Breast epithelium (tissue), 4 donors: ENCODE results near the gene GDA. TPM values are rescaled to one million over a fixed set of nuclear protein-coding genes. Genes with fewer than 3 reads are reported as not detected.
A peak's percentile ranks its signal among the peaks of the same experiment; 100 is the strongest.

ENCODE experiments used
- DNase-seq, 2 donors: peaks; one replicate each; pipeline ENCODE4 v3.0.0-alpha.2; 2019; ENCODE audit warnings: low spot score in 2 of 2
- H3K27ac ChIP-seq, 2 donors: fragments of 200-600 bp; sonication (generic) in 1 of 2; one replicate each; pipeline ENCODE4 v1.5.1; 2016 to 2019; ENCODE audit warnings: mild to moderate bottlenecking in 1 of 2
- H3K27me3 ChIP-seq, 2 donors: fragments of 200-600 bp; sonication (generic) in 1 of 2; one replicate each; pipeline versions ENCODE4 v1.5.1 to v1.6.0; 2017 to 2019; ENCODE audit warnings: control low read depth in 1 of 2, mild to moderate bottlenecking in 1 of 2
- H3K36me3 ChIP-seq: fragments of 200-600 bp; one replicate; pipeline ENCODE4 v1.5.1; 2019
- H3K4me1 ChIP-seq, 2 donors: fragments of 200-600 bp; sonication (generic); one replicate each; pipeline ENCODE4 v1.5.1; 2016 to 2019; ENCODE audit warnings: control low read depth in 1 of 2
- H3K4me3 ChIP-seq, 3 donors: fragments of 200-600 bp; sonication (generic); 1 replicate in 2 of 3; 2 replicates in 1 of 3; pipeline ENCODE4 v1.5.1; 2016 to 2019; ENCODE audit warnings: mild to moderate bottlenecking in 3 of 3, moderate library complexity in 2 of 3
- H3K9me3 ChIP-seq, 2 donors: fragments of 200-600 bp; sonication (generic) in 1 of 2; one replicate each; pipeline ENCODE4 v1.5.1; 2016 to 2019; ENCODE audit warnings: control low read depth in 1 of 2
- POLR2A ChIP-seq: fragments of 450-650 bp; IDR thresholded peaks from one replicate; pipeline ENCODE4 v1.6.1; 2016; ENCODE audit warnings: antibody characterized with exemption, mild to moderate bottlenecking, moderate library complexity
- POLR2AphosphoS5 ChIP-seq, 3 donors: sonication (generic); formaldehyde crosslinking; IDR thresholded peaks; one replicate each; pipeline ENCODE4 v1.6.1; 2017; ENCODE audit warnings: antibody characterized with exemption in 3 of 3
- intact Hi-C: fragments of 100-400 bp; cut with DNase I; formaldehyde crosslinking; loops from one replicate; pipeline ENCODE4 v1.15.1; 2023; ENCODE audit warnings: low total_unique reads
- total RNA-seq, 3 donors: library from RNA; depleted of rRNA; stranded (reverse); fragments of >200 nt; gene quantifications; one replicate each; pipeline ENCODE4 v1.1.0, GENCODE V29; 2016
- TF ChIP-seq, protein P1 (sequence below), 3 donors: fragments of 450-650 bp; IDR thresholded peaks; one replicate each; pipeline ENCODE4 v1.5.1; 2016 to 2017; ENCODE audit warnings: antibody characterized with exemption in 3 of 3, mild to moderate bottlenecking in 3 of 3, moderate library complexity in 3 of 3

The GDA gene
- total RNA-seq: 1 to 10 TPM in 2 of 3 donors, not detected in 1; 1.3 to 3.0 TPM

DNA sequence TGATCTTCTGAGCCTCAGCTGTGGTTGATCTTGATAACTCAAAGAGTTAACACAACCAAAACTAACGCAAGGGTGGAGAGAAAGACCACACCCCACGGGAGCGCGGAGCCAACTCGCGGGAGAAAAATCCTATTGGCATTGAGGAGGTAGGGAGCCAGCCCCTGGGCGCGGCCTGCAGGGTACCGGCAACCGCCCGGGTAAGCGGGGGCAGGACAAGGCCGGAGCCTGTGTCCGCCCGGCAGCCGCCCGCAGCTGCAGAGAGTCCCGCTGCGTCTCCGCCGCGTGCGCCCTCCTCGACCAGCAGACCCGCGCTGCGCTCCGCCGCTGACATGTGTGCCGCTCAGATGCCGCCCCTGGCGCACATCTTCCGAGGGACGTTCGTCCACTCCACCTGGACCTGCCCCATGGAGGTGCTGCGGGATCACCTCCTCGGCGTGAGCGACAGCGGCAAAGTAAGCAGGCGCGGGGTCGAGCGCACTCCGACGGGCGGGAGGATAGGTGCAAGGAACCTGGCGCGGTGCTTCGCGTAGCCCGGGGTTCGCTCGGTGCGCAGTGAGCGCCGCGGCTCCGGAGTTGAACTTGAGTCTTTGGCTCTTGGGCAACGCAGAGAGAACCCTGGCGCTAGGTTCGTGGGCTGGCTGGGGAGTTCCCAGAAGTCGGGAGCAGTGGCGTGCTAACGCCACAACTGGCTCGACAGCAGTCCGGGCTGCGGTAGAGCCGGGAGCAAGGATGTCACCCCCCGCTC lies at the start of gene GDA:
GDA (plus strand) TSS at position 210 of the 745 bp plus-strand sequence; CDS start at position 330, 120 bp downstream.
- Histone ChIP-seq H3K27ac (no peak within 1 kb of the TSS), H3K4me1 (no peaks in the 10 kb centered on the region), H3K4me3 (peak within 1 kb of the TSS in 2 of 3 donors; percentile 11 to 29), H3K36me3 (no peaks in the 10 kb centered on the region), H3K9me3 (no peaks in the 10 kb centered on the region), H3K27me3 (peaks cover 0 to 31% of the 10 kb centered on the region in 2 donors)
- DNase-seq: no peak
- intact Hi-C loops: no loop called here
- TF ChIP-seq, protein P1, sequence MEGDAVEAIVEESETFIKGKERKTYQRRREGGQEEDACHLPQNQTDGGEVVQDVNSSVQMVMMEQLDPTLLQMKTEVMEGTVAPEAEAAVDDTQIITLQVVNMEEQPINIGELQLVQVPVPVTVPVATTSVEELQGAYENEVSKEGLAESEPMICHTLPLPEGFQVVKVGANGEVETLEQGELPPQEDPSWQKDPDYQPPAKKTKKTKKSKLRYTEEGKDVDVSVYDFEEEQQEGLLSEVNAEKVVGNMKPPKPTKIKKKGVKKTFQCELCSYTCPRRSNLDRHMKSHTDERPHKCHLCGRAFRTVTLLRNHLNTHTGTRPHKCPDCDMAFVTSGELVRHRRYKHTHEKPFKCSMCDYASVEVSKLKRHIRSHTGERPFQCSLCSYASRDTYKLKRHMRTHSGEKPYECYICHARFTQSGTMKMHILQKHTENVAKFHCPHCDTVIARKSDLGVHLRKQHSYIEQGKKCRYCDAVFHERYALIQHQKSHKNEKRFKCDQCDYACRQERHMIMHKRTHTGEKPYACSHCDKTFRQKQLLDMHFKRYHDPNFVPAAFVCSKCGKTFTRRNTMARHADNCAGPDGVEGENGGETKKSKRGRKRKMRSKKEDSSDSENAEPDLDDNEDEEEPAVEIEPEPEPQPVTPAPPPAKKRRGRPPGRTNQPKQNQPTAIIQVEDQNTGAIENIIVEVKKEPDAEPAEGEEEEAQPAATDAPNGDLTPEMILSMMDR (IDR thresholded peaks at IDR 0.05): no peak
- TF ChIP-seq POLR2A (no peak), POLR2AphosphoS5 (IDR thresholded peaks at IDR 0.05) (no peak)

DNA sequence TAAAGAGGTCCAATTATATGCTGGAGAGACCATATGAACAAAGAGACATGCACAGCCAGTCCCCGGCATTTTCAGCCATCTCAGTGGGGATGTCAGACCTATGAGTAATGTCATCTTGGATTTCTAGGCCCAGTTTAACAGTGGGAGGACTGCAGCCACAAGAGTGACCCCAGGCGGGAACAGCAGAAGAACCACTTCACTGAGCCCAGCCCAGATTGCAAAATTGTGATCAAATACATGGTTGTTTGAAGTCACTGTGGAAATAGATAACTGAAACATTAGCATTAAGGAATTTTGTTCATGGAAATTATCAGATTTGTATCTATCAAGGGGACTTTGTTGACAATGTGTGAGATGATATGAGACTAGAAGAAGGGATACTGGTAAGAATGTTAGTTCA lies 46.7 kb upstream of the GDA start:
- intact Hi-C loops: no loop called here
- no peak for DNase-seq
- TF ChIP-seq, protein P1 (IDR thresholded peaks at IDR 0.05): no peak
- TF ChIP-seq POLR2A (no peak), POLR2AphosphoS5 (IDR thresholded peaks at IDR 0.05) (no peak)
- Histone ChIP-seq H3K27me3 (no peaks in the 10 kb centered on the region), H3K4me3 (no peak overlapping the region), H3K36me3 (no peaks in the 10 kb centered on the region), H3K9me3 (peaks cover 7 to 11% of the 10 kb centered on the region in 2 donors), H3K27ac (no peak overlapping the region), H3K4me1 (no peaks in the 10 kb centered on the region)

DNA sequence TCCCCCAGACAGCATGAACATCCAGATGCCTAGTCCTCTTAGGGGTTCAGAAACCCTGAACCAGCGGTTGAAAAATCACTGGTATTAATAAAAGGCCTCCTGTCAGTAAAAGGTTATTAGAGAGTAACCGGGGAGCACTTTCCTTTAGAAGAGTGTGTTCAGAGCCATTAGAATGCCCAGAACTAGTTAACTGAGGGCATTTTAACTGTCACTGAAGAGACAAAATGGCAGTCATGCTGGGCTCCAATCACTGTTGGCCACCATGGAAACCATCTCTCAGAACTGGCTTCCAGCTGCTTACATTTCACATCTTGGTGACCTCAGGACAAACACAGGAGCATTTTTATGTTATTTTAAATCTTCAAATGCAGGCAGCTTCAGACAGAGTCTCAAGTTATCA lies 36.2 kb upstream of the GDA start:
- TF ChIP-seq POLR2AphosphoS5 (IDR thresholded peaks at IDR 0.05): no peak
- TF ChIP-seq, protein P1 (IDR thresholded peaks at IDR 0.05): no peak
- no peak for TF ChIP-seq POLR2A
- Histone ChIP-seq H3K27me3 (no peaks in the 10 kb centered on the region), H3K27ac (no peak overlapping the region), H3K4me1 (no peaks in the 10 kb centered on the region), H3K9me3 (no peaks in the 10 kb centered on the region), H3K4me3 (no peak overlapping the region), H3K36me3 (no peaks in the 10 kb centered on the region)
- intact Hi-C loops: no loop called here
- no peak for DNase-seq

DNA sequence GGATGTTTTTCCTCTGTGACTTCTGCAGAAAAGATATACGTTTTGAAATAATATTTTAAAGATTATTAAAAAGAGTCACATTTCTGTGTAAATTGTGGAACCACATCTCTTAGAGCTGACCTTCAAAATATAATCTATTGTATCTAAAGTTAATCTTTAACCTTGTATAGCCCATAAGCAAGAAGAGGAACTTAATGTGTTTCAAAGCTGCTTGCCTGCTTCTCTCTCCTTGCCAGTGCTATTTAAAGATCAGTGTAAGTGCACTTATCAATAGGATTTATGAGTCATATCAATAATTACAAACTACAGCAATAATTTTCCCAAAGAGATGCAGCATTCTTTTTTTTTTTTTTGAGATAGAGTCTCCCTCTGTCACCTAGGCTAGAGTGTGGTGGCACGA lies 29.4 kb upstream of the GDA start:
- no peak for DNase-seq
- Histone ChIP-seq H3K4me3 (no peak overlapping the region), H3K27ac (no peak overlapping the region), H3K27me3 (no peaks in the 10 kb centered on the region), H3K4me1 (no peaks in the 10 kb centered on the region), H3K9me3 (no peaks in the 10 kb centered on the region), H3K36me3 (no peaks in the 10 kb centered on the region)
- intact Hi-C loops: no loop called here
- TF ChIP-seq, protein P1 (IDR thresholded peaks at IDR 0.05): no peak
- TF ChIP-seq POLR2A (no peak), POLR2AphosphoS5 (IDR thresholded peaks at IDR 0.05) (no peak)

DNA sequence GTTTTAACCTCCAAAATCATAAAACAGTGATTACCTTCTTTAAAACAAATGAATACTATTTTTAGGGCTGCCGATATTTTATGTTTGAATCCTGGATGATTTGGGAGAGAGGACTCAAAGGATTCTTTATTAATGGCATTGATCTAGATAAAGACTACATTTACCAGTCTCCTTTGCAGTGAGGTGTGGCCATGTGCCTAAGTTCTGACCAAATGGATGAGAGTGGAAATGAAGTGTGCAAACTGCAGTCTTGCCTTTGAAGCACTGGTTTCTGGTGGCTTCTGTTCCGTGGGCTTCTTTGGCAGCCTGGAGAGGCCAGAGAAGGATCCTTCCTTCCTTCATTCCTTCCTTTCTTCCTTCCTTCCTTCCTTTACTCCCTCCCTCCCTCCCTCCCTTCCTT lies 24.3 kb upstream of the GDA start:
- Histone ChIP-seq H3K36me3 (no peaks in the 10 kb centered on the region), H3K9me3 (no peaks in the 10 kb centered on the region), H3K4me3 (no peak overlapping the region), H3K27ac (no peak overlapping the region), H3K4me1 (no peaks in the 10 kb centered on the region), H3K27me3 (no peaks in the 10 kb centered on the region)
- intact Hi-C loops: no loop called here
- DNase-seq: no peak
- TF ChIP-seq, protein P1 (IDR thresholded peaks at IDR 0.05): no peak
- no peak for TF ChIP-seq POLR2AphosphoS5 (IDR thresholded peaks at IDR 0.05)
- no peak for TF ChIP-seq POLR2A
